Keratinocyte (primary cell): Measurements from ENCODE around the gene PSMD6. TPM values are rescaled to one million over a fixed set of nuclear protein-coding genes. Genes with fewer than 3 reads are reported as not detected.
A peak's percentile ranks its signal among the peaks of the same experiment; 100 is the strongest.

Experiments
- DNase-seq: peaks from one replicate; pipeline ENCODE4 v3.0.0-alpha.2; 2011; ENCODE audit warnings: low read depth, missing footprints, low spot score
- FAIRE-seq: peaks from 2 replicates; lab custom pipeline; 2011; peaks lifted over from hg19 to GRCh38; lab: Jason Lieb, UNC
- H2AFZ ChIP-seq: 2 replicates; pipeline ENCODE4 v1.6.0; 2012; ENCODE audit warnings: low read length, control low read depth, inconsistent platforms; ENCODE audit not compliant: control insufficient read depth
- H3K27ac ChIP-seq: 2 replicates; pipeline ENCODE4 v1.5.1; 2011; ENCODE audit warnings: low read length; ENCODE audit not compliant: control insufficient read depth, insufficient read depth
- H3K27me3 ChIP-seq: 3 replicates; pipeline ENCODE4 v1.6.0; 2011; ENCODE audit warnings: low read length; ENCODE audit not compliant: control insufficient read depth, insufficient read depth; ENCODE audit errors: extremely low read depth
- H3K36me3 ChIP-seq, 2 experiments: 2 replicates in 1 of 2; 3 replicates in 1 of 2; pipeline ENCODE4 v1.5.1; 2011; ENCODE audit warnings: low read length in 2 of 2, mild to moderate bottlenecking in 1 of 2; ENCODE audit not compliant: control insufficient read depth in 2 of 2, insufficient read depth in 2 of 2; ENCODE audit errors: extremely low read depth in 1 of 2
- H3K4me1 ChIP-seq: 3 replicates; pipeline ENCODE4 v1.5.1; 2011; ENCODE audit warnings: low read length; ENCODE audit not compliant: control insufficient read depth, insufficient read depth; ENCODE audit errors: extremely low read depth
- H3K4me2 ChIP-seq: 3 replicates; pipeline ENCODE4 v1.6.0; 2011; ENCODE audit warnings: low read depth, low read length; ENCODE audit not compliant: control insufficient read depth, insufficient read depth; ENCODE audit errors: extremely low read depth
- H3K4me3 ChIP-seq, 3 experiments: fragments of 200-600 bp in 1 of 3; sonication (generic) in 1 of 3; 2 replicates in 2 of 3; 3 replicates in 1 of 3; pipeline ENCODE4 v1.5.1; 2011 to 2016; ENCODE audit warnings: low read length in 3 of 3, mild to moderate bottlenecking in 3 of 3, control low read depth in 2 of 3, inconsistent platforms in 1 of 3, low read depth in 1 of 3, mixed read lengths in 1 of 3, mixed run types in 1 of 3, moderate library complexity in 1 of 3; ENCODE audit not compliant: control insufficient read depth in 2 of 3, insufficient read depth in 2 of 3; ENCODE audit errors: extremely low read depth in 1 of 3
- H3K79me2 ChIP-seq: 2 replicates; pipeline ENCODE4 v1.6.0; 2012; ENCODE audit warnings: low read length; ENCODE audit not compliant: control insufficient read depth, insufficient read depth
- H3K9ac ChIP-seq: 3 replicates; pipeline ENCODE4 v1.6.0; 2011; ENCODE audit warnings: low read length; ENCODE audit not compliant: control insufficient read depth, insufficient read depth; ENCODE audit errors: extremely low read depth
- H3K9me1 ChIP-seq: 3 replicates; pipeline ENCODE4 v1.6.0; 2011; ENCODE audit warnings: low read length; ENCODE audit not compliant: control insufficient read depth, insufficient read depth; ENCODE audit errors: extremely low read depth
- H3K9me3 ChIP-seq: 2 replicates; pipeline ENCODE4 v1.5.1; 2012; ENCODE audit warnings: low read depth, low read length; ENCODE audit not compliant: control insufficient read depth
- H4K20me1 ChIP-seq: 3 replicates; pipeline ENCODE4 v1.6.0; 2011; ENCODE audit warnings: low read length; ENCODE audit not compliant: control insufficient read depth, insufficient read depth; ENCODE audit errors: extremely low read depth
- EZH2 ChIP-seq: IDR thresholded peaks from one replicate; pipeline ENCODE4 v1.6.1; 2012; ENCODE audit warnings: inconsistent platforms, mild to moderate bottlenecking, low read length, moderate library complexity
- dilution Hi-C: fragments of 300-500 bp; cut with MboI; formaldehyde crosslinking; loops from one replicate; pipeline ENCODE4 v1.7.0; 2020; ENCODE audit warnings: low sequenced_read_pairs; ENCODE audit not compliant: extremely low pct_ligation_motif_present
- polyA plus RNA-seq, 5 experiments: library from polyadenylated mRNA; depleted of rRNA in 3 of 5; stranded (reverse) in 3 of 5; stranded (forward) in 1 of 5; unstranded in 1 of 5; fragments of >200 nt; gene quantifications; 1 replicate in 1 of 5; 2 replicates in 3 of 5; 3 replicates in 1 of 5; pipeline versions ENCODE4 v1.2.1 to v1.2.3, GENCODE V29; 2011 to 2012; ENCODE audit warnings: missing spikeins in 2 of 5, low read depth in 1 of 5, low replicate concordance in 1 of 5
- TF ChIP-seq, protein P1 (sequence below), 3 experiments: IDR thresholded peaks in 1 of 3; conservative IDR thresholded peaks in 1 of 3; optimal IDR thresholded peaks in 1 of 3; 2 replicates in 2 of 3; 3 replicates in 1 of 3; pipeline versions ENCODE3 to v1.5.1; 2011; ENCODE audit warnings: low read length in 3 of 3, mild to moderate bottlenecking in 3 of 3, moderate library complexity in 2 of 3, control low read depth in 1 of 3, inconsistent platforms in 1 of 3; ENCODE audit not compliant: insufficient read depth in 2 of 3; ENCODE audit errors: extremely low read depth in 1 of 3

Gene PSMD6
- polyA plus RNA-seq, 1 donor (not counting 4 experiments of a cell fraction or from before 2014, with no cell fraction given), result 100 TPM

DNA sequence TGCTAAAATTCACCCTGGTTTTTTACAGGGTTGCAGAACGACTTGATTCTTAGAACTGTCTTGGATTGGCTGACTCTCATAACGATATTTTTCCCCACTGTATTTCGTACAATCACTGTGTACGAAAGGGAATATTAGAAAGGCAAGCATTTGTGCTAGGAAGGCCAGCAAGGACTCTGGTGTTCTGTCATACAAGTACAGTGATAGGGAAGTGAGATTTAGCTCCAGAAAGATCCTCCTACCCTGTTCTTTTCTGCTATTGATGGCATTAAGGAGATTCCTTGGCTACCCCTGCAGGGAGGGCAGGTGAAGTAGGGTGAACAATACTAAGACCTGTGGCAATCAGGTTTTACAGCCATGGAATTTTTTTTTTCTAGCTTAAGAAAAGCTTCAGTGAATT is 57.3 kb downstream of the PSMD6 start:
- Histone ChIP-seq H3K9me1 (no peaks in the 10 kb centered on the region), H3K9me3 (no peaks in the 10 kb centered on the region), H3K27me3 (no peaks in the 10 kb centered on the region), H2AFZ (no peak overlapping the region), H3K27ac (no peak overlapping the region), H3K36me3 (peaks cover 0 to 7% of the 10 kb centered on the region in 2 experiments), H3K79me2 (peaks cover 35% of the 10 kb centered on the region), H3K9ac (no peak overlapping the region), H3K4me3 (no peak overlapping the region), H4K20me1 (no peaks in the 10 kb centered on the region), H3K4me1 (peaks cover 36% of the 10 kb centered on the region), H3K4me2 (no peak overlapping the region)
- dilution Hi-C loops, result no loop called here
- no peak for DNase-seq
- no peak for TF ChIP-seq EZH2
- TF ChIP-seq, protein P1, sequence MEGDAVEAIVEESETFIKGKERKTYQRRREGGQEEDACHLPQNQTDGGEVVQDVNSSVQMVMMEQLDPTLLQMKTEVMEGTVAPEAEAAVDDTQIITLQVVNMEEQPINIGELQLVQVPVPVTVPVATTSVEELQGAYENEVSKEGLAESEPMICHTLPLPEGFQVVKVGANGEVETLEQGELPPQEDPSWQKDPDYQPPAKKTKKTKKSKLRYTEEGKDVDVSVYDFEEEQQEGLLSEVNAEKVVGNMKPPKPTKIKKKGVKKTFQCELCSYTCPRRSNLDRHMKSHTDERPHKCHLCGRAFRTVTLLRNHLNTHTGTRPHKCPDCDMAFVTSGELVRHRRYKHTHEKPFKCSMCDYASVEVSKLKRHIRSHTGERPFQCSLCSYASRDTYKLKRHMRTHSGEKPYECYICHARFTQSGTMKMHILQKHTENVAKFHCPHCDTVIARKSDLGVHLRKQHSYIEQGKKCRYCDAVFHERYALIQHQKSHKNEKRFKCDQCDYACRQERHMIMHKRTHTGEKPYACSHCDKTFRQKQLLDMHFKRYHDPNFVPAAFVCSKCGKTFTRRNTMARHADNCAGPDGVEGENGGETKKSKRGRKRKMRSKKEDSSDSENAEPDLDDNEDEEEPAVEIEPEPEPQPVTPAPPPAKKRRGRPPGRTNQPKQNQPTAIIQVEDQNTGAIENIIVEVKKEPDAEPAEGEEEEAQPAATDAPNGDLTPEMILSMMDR (optimal IDR thresholded peaks at IDR 0.05 in 1 of 3, IDR thresholded peaks at IDR 0.05 in 1 of 3, conservative IDR thresholded peaks at IDR 0.05 in 1 of 3; ENCODE audit: extremely low read depth in 1 of 3, insufficient read depth in 2 of 3, low read length in 3 of 3), result no peak
- FAIRE-seq, result no peak

DNA sequence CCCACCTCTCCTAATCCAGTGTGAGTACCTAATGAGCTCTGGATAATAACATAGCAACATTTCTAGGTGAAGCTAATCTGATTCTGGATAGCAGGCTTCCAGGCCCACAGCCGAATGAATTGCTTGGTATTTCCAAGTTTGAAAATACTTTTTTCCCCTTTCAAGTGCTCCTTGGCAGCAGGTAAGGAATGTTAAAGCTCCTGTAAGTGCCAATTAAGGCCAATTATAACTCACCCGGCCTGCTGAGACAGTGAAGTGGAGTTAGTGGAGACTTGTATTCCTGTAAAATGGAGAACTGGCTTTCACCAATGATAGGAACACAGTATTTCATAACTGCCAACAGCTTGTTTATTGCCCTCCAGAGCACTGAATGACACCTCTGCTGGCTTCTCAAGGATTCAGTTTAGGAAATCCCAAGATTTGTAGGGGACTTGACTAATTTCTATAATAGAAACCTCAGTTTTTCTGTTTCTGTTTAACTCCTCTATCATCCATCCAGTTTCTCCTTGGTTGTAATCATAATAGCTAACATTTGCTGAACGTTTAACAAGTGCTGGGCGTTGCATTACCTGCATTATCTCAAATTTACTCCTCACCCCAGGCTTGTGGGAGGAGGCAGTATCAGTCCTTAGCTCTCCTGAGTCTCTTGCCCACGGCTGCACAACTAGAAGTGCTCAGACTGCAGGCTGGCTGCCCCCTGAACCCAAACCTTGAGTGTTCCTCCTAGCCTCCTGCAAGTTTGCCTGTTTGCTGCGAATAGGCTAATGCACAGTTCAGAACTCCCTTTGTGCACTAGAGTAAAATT is 58.4 kb downstream of the PSMD6 start:
- no peak overlapping the region for H3K27ac ChIP-seq
- peaks cover 29% of the 10 kb centered on the region for H3K79me2 ChIP-seq
- no peak overlapping the region for H3K4me2 ChIP-seq

More for the DNA sequence above, 58.4 kb downstream of the PSMD6 start:
- Histone ChIP-seq H3K36me3 (peaks cover 0 to 7% of the 10 kb centered on the region in 2 experiments), H3K4me1 (peaks cover 44% of the 10 kb centered on the region), H3K9me1 (no peaks in the 10 kb centered on the region), H4K20me1 (no peaks in the 10 kb centered on the region), H3K4me3 (no peak overlapping the region), H3K9me3 (no peaks in the 10 kb centered on the region), H3K27me3 (no peaks in the 10 kb centered on the region), H3K9ac (no peak overlapping the region), H2AFZ (no peak overlapping the region)
- TF ChIP-seq, protein P1 (optimal IDR thresholded peaks at IDR 0.05 in 1 of 3, IDR thresholded peaks at IDR 0.05 in 1 of 3, conservative IDR thresholded peaks at IDR 0.05 in 1 of 3; ENCODE audit: extremely low read depth in 1 of 3, insufficient read depth in 2 of 3, low read length in 3 of 3), result no peak
- TF ChIP-seq EZH2, result no peak
- DNase-seq (no peak), FAIRE-seq (peak; percentile 17)
- dilution Hi-C loops, result no loop called here
